NCI-H526 treated with DMSO at 0.1 percent for 48 hours (cell line): ENCODE measurements around the gene P4HA3.
"Not testable (repeated sequence)": the region's sequence is repeated elsewhere in the genome, so short reads cannot be mapped to it uniquely, and the experiment has no call there.

Source experiments
- DNase-seq: peaks from one replicate; lab custom pipeline; 2025; lab: John Stamatoyannopoulos, UW

P4HA3 gene

GRCh38 chr11:74311352-74311926 is at the start of gene P4HA3:
Gene P4HA3 (minus strand): TSS chr11:74311640. CDS start chr11:74311611, 29 bp downstream.
- DNase-seq = no peak

- DNase-seq = no peak
Measured at GRCh38 chr11:74357449-74357848, 46.0 kb upstream of the P4HA3 start.

GRCh38 chr11:74355626-74356025 is 44.2 kb upstream of the P4HA3 start:
- DNase-seq = no peak

GRCh38 chr11:74354036-74354435 is 42.6 kb upstream of the P4HA3 start:
- DNase-seq = no peak

GRCh38 chr11:74347381-74347780 is 35.9 kb upstream of the P4HA3 start:
- DNase-seq = no peak

GRCh38 chr11:74345420-74345819 is 34.0 kb upstream of the P4HA3 start:
- no peak for DNase-seq

- no peak for DNase-seq
Measured at GRCh38 chr11:74341921-74342320, 30.5 kb upstream of the P4HA3 start.

GRCh38 chr11:74339619-74340018 is 28.2 kb upstream of the P4HA3 start:
- DNase-seq = no peak

GRCh38 chr11:74338963-74339362 is 27.5 kb upstream of the P4HA3 start:
- DNase-seq = no peak

GRCh38 chr11:74333193-74333592 is 21.8 kb upstream of the P4HA3 start:
- DNase-seq = no peak

- no peak for DNase-seq
Measured at GRCh38 chr11:74332291-74332690, 20.9 kb upstream of the P4HA3 start.

GRCh38 chr11:74331000-74331399 is 19.6 kb upstream of the P4HA3 start:
- DNase-seq = not testable (repeated sequence)

- DNase-seq = no peak
Measured at GRCh38 chr11:74330075-74330858, 18.8 kb upstream of the P4HA3 start.

- DNase-seq = no peak
Measured at GRCh38 chr11:74327076-74327475, 15.6 kb upstream of the P4HA3 start.

- DNase-seq = no peak
Measured at GRCh38 chr11:74326665-74327064, 15.2 kb upstream of the P4HA3 start.

GRCh38 chr11:74325649-74326645 is 14.5 kb upstream of the P4HA3 start:
- DNase-seq = no peak

GRCh38 chr11:74322667-74323066 is 11.2 kb upstream of the P4HA3 start:
- DNase-seq = no peak

GRCh38 chr11:74321487-74322188 is 10.2 kb upstream of the P4HA3 start:
- DNase-seq = peak; percentile 10

- no peak for DNase-seq
Measured at GRCh38 chr11:74320538-74320937, 9.1 kb upstream of the P4HA3 start.

- DNase-seq = no peak
Measured at GRCh38 chr11:74319139-74319816, 7.8 kb upstream of the P4HA3 start.

- no peak for DNase-seq
Measured at GRCh38 chr11:74318241-74318932, 6.9 kb upstream of the P4HA3 start.
